GM20431 (cell line): ENCODE data around the gene REC8.

ENCODE experiments used
- in situ Hi-C: fragments of 300-500 bp; cut with MseI, MboI; formaldehyde crosslinking; loops from one replicate; pipeline ENCODE4 v1.15.0; 2020; ENCODE audit warnings: low sequenced_read_pairs; ENCODE audit not compliant: unreplicated experiment

Gene REC8

DNA sequence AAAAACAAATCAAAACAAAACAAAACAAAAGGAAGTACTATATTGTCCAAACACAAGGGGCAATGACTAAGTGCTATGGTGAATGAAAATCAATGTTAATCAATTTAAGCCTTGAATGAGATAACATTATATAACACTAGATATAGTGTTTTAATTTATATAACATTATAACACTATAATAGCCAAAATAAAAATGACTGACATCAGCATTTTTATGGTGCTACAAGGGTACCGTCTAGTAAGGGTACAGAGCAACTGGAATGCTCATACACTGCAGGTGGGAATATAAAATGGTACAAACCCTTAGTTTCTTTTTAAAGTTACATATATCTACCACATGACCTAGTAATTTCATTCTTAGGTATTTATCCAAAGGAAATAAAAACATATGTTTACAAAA lies 54.6 kb downstream of the REC8 start:
- in situ Hi-C loops: no loop called here

DNA sequence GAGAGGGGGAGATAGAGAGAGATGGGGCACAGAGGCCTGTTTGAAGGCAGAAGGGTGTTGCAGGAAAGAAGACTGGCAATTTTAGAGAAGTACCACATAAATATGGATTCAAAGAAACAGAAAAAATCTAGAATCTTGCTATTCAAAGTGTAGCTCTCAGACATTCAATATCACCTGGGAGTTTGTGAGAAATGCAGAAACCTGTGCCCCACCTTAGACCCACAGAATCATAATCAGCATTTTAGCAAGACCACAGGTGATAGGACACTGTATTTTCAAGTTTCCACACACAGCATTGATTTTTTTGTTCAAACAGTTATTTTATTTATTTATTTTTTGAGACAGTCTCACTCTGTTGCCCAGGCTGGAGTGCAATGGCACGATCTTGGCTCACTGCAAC lies 57.0 kb downstream of the REC8 start:
- in situ Hi-C loops: no loop called here
